Activated effector memory CD4-positive, alpha-beta T cell treated with anti-CD3 and anti-CD28 coated beads, Interleukin-2, amount 50 U/mL, for 16 hours (primary cell): ENCODE results near the gene FBXL14.
A peak's percentile ranks its signal among the peaks of the same experiment; 100 is the strongest.

Experiments
- DNase-seq: peaks from one replicate; pipeline ENCODE4 v3.0.0-alpha.2; 2020

The FBXL14 gene

GRCh38 chr12:1594261-1595025 is at the start of gene FBXL14:
Gene FBXL14 (minus strand): TSS chr12:1594581. CDS start chr12:1594066, 515 bp downstream.
- peak; percentile 96 for DNase-seq

- DNase-seq: no peak
Measured at GRCh38 chr12:1643905-1644533, 49.6 kb upstream of the FBXL14 start.

- DNase-seq: no peak
Measured at GRCh38 chr12:1643043-1643442, 48.7 kb upstream of the FBXL14 start.

GRCh38 chr12:1642513-1642912 is 48.1 kb upstream of the FBXL14 start:
- DNase-seq: no peak

GRCh38 chr12:1640328-1641234 is 46.2 kb upstream of the FBXL14 start:
- no peak for DNase-seq

GRCh38 chr12:1639538-1639937 is 45.2 kb upstream of the FBXL14 start:
- DNase-seq: no peak

GRCh38 chr12:1638203-1638602 is 43.8 kb upstream of the FBXL14 start:
- no peak for DNase-seq

- no peak for DNase-seq
Measured at GRCh38 chr12:1635301-1636095, 41.1 kb upstream of the FBXL14 start.

GRCh38 chr12:1634590-1635191 is 40.3 kb upstream of the FBXL14 start:
- peak; percentile 84 for DNase-seq

- DNase-seq: no peak
Measured at GRCh38 chr12:1634149-1634548, 39.8 kb upstream of the FBXL14 start.

- DNase-seq: no peak
Measured at GRCh38 chr12:1633459-1633858, 39.1 kb upstream of the FBXL14 start.

GRCh38 chr12:1632702-1633101 is 38.3 kb upstream of the FBXL14 start:
- DNase-seq: no peak

- no peak for DNase-seq
Measured at GRCh38 chr12:1630827-1631591, 36.6 kb upstream of the FBXL14 start.

- peak; percentile 68 for DNase-seq
Measured at GRCh38 chr12:1630133-1630826, 35.9 kb upstream of the FBXL14 start.

- no peak for DNase-seq
Measured at GRCh38 chr12:1629338-1630132, 35.2 kb upstream of the FBXL14 start.

- DNase-seq: no peak
Measured at GRCh38 chr12:1628666-1629337, 34.4 kb upstream of the FBXL14 start, which contains the start of gene WNT5B. Gene WNT5B (plus strand): TSS chr12:1629231. CDS start chr12:1631355, 2,124 bp downstream.

- DNase-seq: no peak
Measured at GRCh38 chr12:1622406-1622805, 28.0 kb upstream of the FBXL14 start.

GRCh38 chr12:1620092-1620491 is 25.7 kb upstream of the FBXL14 start:
- DNase-seq: no peak

GRCh38 chr12:1619587-1619986 is 25.2 kb upstream of the FBXL14 start:
- no peak for DNase-seq
